Activated CD4-positive, alpha-beta memory T cell treated with anti-CD3 and anti-CD28 coated beads, Interleukin-2, amount 10 ng/mL, durations not matched to agents 7 days and 5 days (primary cell): Measurements from ENCODE around the gene CASP8AP2. TPM values are rescaled to one million over a fixed set of nuclear protein-coding genes. Genes with fewer than 3 reads are reported as not detected.
"Not testable (repeated sequence)": the region's sequence is repeated elsewhere in the genome, so short reads cannot be mapped to it uniquely, and the experiment has no call there.

Experiments used
- CTCF ChIA-PET: fragments of 350-600 bp; sonication (Branson Sonifier 250); formaldehyde crosslinking; loops from one replicate; lab custom pipeline; 2021; ENCODE audit warnings: antibody characterized with exemption, inconsistent platforms; lab: Charles Lee
- POLR2A ChIA-PET: fragments of 350-600 bp; sonication (Branson Sonifier 250); formaldehyde crosslinking; loops from one replicate; lab custom pipeline; 2021; ENCODE audit warnings: antibody characterized with exemption; lab: Charles Lee
- DNase-seq: peaks from one replicate; pipeline ENCODE4 v3.0.0-alpha.2; 2020
- H3K27ac Mint-ChIP-seq: one replicate; pipeline ENCODE4 v1.8.0; 2021; ENCODE audit warnings: mild to moderate bottlenecking, mixed read lengths
- H3K27me3 Mint-ChIP-seq: one replicate; pipeline ENCODE4 v1.8.0; 2021; ENCODE audit warnings: mixed read lengths
- H3K36me3 Mint-ChIP-seq: one replicate; pipeline ENCODE4 v1.8.0; 2021; ENCODE audit warnings: low read depth, mixed read lengths
- H3K4me1 Mint-ChIP-seq: one replicate; pipeline ENCODE4 v1.8.0; 2021; ENCODE audit warnings: mixed read lengths
- H3K4me3 Mint-ChIP-seq: one replicate; pipeline ENCODE4 v1.8.0; 2021; ENCODE audit warnings: mild to moderate bottlenecking, mixed read lengths
- H3K9me3 Mint-ChIP-seq: one replicate; pipeline ENCODE4 v1.8.0; 2021; ENCODE audit warnings: mixed read lengths
- total RNA-seq, 2 experiments: library from RNA; stranded (reverse); gene quantifications; one replicate each; pipeline ENCODE4 v1.2.3, GENCODE V29; 2021

Gene CASP8AP2
- total RNA-seq, 2 experiments from 2014 or later, result 37.5 to 39.0 TPM

DNA sequence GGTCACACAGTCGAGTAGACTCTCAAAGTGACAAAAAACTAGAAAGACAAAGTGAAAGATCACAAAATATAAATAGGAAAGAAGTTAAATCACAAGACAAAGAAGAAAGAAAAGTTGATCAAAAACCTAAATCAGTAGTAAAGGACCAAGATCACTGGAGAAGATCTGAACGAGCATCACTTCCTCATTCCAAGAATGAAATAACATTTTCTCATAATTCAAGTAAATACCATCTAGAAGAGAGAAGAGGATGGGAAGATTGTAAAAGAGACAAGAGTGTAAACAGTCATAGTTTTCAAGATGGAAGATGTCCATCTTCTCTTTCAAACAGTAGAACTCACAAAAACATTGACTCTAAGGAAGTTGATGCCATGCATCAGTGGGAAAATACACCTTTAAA, 33.0 kb downstream of the CASP8AP2 start:
- no peaks in the 10 kb centered on the region for H3K27me3 Mint-ChIP-seq
- peaks cover 76% of the 10 kb centered on the region for H3K36me3 Mint-ChIP-seq
- peaks cover 41% of the 10 kb centered on the region for H3K4me1 Mint-ChIP-seq
- ChIA-PET POLR2A (interaction anchor here (3.8 kb wide), 1 partner anchor 33 kb away, joined by 17 read pairs; the partner anchor contains the start of gene CASP8AP2), CTCF (no interaction called here)
- peak overlapping the region; percentile 77 for H3K27ac Mint-ChIP-seq
- no peak for DNase-seq
- H3K4me3 Mint-ChIP-seq, result no peak overlapping the region
- H3K9me3 Mint-ChIP-seq, result peaks cover 2% of the 10 kb centered on the region

DNA sequence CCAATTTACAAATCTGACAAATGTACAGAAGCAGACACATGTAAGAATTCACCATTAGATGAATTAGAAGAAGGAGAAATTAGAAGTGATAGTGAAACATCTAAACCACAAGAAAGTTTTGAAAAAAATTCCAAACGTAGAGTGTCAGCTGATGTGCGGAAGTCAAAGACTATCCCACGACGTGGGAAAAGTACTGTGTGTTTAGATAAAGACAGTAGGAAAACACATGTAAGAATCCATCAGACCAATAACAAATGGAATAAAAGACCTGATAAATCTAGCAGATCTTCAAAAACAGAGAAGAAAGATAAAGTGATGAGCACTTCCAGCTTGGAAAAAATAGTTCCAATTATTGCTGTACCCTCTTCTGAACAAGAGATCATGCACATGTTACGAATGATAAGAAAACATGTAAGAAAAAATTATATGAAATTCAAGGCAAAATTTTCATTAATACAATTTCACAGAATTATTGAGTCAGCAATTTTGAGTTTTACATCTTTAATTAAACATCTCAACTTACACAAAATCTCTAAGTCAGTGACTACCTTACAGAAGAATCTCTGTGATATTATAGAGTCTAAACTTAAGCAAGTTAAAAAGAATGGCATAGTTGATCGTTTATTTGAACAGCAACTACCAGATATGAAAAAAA, 36.5 kb downstream of the CASP8AP2 start:
- POLR2A ChIA-PET, result interaction anchor here (1.0 kb wide), 1 partner anchor 18 kb away, joined by 3 read pairs; no protein-coding TSS in a partner anchor
- CTCF ChIA-PET, result interaction anchor here (1.0 kb wide), 1 partner anchor 14 kb away, joined by 4 read pairs; no protein-coding TSS in a partner anchor
- DNase-seq, result no peak
- Mint-ChIP-seq H3K27me3 (no peaks in the 10 kb centered on the region), H3K4me3 (no peak overlapping the region), H3K4me1 (peaks cover 31% of the 10 kb centered on the region), H3K36me3 (peaks cover 83% of the 10 kb centered on the region), H3K27ac (no peak overlapping the region), H3K9me3 (peaks cover 2% of the 10 kb centered on the region)

- DNase-seq, result no peak
- Mint-ChIP-seq H3K4me1 (peaks cover 16% of the 10 kb centered on the region), H3K4me3 (no peak overlapping the region), H3K27me3 (no peaks in the 10 kb centered on the region), H3K9me3 (no peaks in the 10 kb centered on the region), H3K27ac (no peak overlapping the region), H3K36me3 (peaks cover 39% of the 10 kb centered on the region)
- ChIA-PET POLR2A (interaction anchor here (1.4 kb wide), 1 partner anchor 44 kb away, joined by 6 read pairs; the partner anchor contains the start of gene CASP8AP2), CTCF (interaction anchor here (0.6 to 1.1 kb wide), 2 partner anchors 14 to 67 kb away, joined by 3 to 4 read pairs; no protein-coding TSS in a partner anchor)
Observed at GRCh38 chr6:89873721-89874120, 44.0 kb downstream of the CASP8AP2 start.

- no peak for DNase-seq
- Mint-ChIP-seq H3K9me3 (no peaks in the 10 kb centered on the region), H3K27ac (no peak overlapping the region), H3K4me1 (peaks cover 16% of the 10 kb centered on the region), H3K27me3 (no peaks in the 10 kb centered on the region), H3K36me3 (peaks cover 33% of the 10 kb centered on the region), H3K4me3 (no peak overlapping the region)
- CTCF ChIA-PET, result interaction anchor here (1.1 kb wide), 1 partner anchor 66 kb away, joined by 4 read pairs; no protein-coding TSS in a partner anchor
- POLR2A ChIA-PET, result no interaction called here
Observed at GRCh38 chr6:89874438-89874837, 44.8 kb downstream of the CASP8AP2 start.

DNA sequence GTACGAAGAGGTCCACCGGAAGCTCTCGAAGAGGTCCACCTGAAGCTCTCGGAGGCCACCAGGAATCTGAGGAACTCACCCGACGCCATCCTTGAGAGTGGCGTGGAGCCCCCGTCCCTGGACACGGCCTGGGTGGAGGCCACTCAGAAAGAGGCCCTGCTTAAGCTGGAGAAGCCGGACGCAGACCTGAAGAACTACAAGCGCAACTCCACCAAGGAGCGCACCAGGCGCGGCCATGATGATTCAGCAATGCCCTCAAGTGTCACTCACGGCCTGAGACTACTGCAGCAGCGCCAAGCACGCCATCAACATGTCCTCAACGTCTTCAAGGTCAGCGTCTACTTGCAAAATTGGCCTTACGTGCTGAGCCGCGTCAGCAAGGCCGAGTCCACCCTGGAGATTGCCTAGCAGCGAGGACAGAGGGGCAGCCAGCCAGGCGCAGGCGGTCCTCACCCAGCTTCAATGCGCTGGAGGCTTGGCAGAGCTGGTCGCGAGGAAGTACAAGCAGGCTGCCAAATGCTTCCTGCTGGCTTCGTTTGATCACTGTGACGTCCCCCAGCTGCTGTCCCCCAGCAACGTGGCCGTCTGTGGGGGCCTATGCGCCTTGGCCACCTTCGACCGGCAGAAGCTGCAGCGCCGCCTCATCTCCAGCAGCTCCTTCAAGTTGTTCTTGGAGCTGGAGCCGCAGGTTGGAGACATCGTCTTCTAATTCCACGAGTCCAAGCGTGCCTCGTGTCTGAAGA, 56.9 kb downstream of the CASP8AP2 start:
- Mint-ChIP-seq H3K36me3 (no peaks in the 10 kb centered on the region), H3K27ac (no peak overlapping the region), H3K9me3 (no peaks in the 10 kb centered on the region), H3K27me3 (peaks cover 8% of the 10 kb centered on the region), H3K4me1 (peaks cover 28% of the 10 kb centered on the region), H3K4me3 (no peak overlapping the region)
- ChIA-PET CTCF (interaction anchor here (1.5 kb wide), 1 partner anchor 54 kb away, joined by 6 read pairs; no protein-coding TSS in a partner anchor), POLR2A (interaction anchor here (0.8 to 1.8 kb wide), 2 partner anchors 57 kb away, joined by 3 to 6 read pairs; partner anchors contain the start of gene CASP8AP2)
- DNase-seq, result no peak

GRCh38 chr6:89887452-89888137, 57.9 kb downstream of the CASP8AP2 start:
- ChIA-PET CTCF (interaction anchor here (1.5 kb wide), 1 partner anchor 53 kb away, joined by 6 read pairs; no protein-coding TSS in a partner anchor), POLR2A (interaction anchor here (1.8 kb wide), 1 partner anchor 58 kb away, joined by 6 read pairs; the partner anchor contains the start of gene CASP8AP2)
- no peak for DNase-seq
- Mint-ChIP-seq H3K4me1 (peaks cover 29% of the 10 kb centered on the region), H3K27me3 (peaks cover 10% of the 10 kb centered on the region), H3K27ac (no peak overlapping the region), H3K4me3 (no peak overlapping the region), H3K36me3 (no peaks in the 10 kb centered on the region), H3K9me3 (no peaks in the 10 kb centered on the region)

DNA sequence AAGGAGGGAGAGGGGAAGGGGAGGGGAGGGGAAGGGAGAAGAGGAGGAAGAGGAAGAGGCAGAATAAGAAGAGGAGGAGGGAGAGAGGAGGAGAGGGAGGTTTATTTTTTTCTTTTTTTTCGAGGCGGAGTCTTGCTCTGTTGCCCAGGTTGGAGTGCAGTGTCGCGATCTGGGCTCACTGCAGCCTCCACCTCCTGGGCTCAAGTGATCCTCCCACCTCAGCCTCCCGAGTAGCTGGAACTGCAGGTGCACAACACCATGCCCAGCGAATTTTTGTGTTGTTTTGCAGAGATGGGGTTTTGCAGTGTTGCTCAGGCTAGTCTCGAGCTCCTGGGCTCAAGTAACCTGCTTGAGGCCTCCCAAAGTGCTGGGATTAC, 58.4 kb downstream of the CASP8AP2 start:
- ChIA-PET POLR2A (interaction anchor here (0.6 to 1.8 kb wide), 2 partner anchors 59 to 270 kb away, joined by 3 to 6 read pairs; partner anchors contain the start of gene CASP8AP2), CTCF (interaction anchor here (1.5 kb wide), 1 partner anchor 52 kb away, joined by 6 read pairs; no protein-coding TSS in a partner anchor)

DNA sequence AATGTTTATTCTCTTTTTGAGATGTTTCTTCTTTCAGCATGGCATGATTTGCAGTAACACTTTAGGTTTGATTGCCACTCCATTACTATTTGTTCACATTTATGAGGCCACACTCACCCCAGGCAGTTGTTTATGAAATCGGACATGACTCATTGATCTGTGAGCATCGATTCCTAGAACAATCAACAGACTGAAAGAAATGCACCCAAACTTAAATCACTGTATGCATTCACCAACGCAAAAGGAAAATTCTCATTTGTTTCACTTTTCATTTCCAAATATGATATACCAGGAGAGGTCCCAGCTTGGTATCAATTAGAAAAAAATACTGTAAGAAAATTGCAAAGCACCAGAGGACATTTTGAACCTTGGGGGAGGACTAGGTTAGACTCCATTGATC, 59.2 kb downstream of the CASP8AP2 start:
- ChIA-PET CTCF (interaction anchor here (0.6 kb wide), 1 partner anchor 218 kb away, joined by 3 read pairs; no protein-coding TSS in a partner anchor), POLR2A (interaction anchor here (1.8 kb wide), 1 partner anchor 60 kb away, joined by 6 read pairs; the partner anchor contains the start of gene CASP8AP2)
- Mint-ChIP-seq H3K4me3 (peak overlapping the region; percentile 38), H3K36me3 (no peaks in the 10 kb centered on the region), H3K27ac (peak overlapping the region; percentile 70), H3K9me3 (no peaks in the 10 kb centered on the region), H3K4me1 (peaks cover 29% of the 10 kb centered on the region), H3K27me3 (peaks cover 19% of the 10 kb centered on the region)
- DNase-seq, result no peak

More for the DNA sequence above, 58.4 kb downstream of the CASP8AP2 start:
- no peak for DNase-seq
- Mint-ChIP-seq H3K27ac (no peak overlapping the region), H3K4me1 (peaks cover 29% of the 10 kb centered on the region), H3K4me3 (no peak overlapping the region), H3K27me3 (peaks cover 12% of the 10 kb centered on the region), H3K9me3 (no peaks in the 10 kb centered on the region), H3K36me3 (no peaks in the 10 kb centered on the region)

DNA sequence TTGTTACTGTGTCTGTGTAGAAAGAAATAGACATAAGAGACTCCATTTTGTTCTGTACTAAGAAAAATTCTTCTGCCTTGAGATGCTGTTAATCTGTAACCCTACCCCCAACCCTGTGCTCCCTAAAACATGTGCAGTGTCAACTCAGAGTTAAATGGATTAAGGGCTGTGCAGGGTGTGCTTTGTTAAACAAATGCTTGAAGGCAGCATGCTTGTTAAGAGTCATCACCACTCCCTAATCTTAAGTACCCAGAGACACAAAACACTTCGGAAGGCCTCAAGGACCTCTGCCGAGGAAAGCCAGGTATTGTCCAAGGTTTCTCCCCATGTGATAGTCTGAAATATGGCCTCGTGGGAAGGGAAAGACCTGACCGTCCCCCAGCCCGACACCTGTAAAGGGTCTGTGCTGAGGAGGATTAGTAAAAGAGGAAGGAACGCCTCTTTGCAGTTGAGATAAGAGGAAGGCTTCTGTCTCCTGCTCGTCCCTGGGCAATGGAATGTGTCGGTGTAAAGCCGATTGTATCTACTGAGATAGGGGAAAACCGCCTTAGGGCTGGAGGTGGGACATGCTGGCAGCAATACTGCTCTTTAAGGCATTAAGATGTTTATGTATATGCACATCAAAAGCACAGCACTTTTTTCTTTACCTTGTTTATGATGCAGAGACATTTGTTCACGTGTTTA, 61.3 kb downstream of the CASP8AP2 start:
- H3K36me3 Mint-ChIP-seq, CTCF ChIA-PET, H3K27ac Mint-ChIP-seq, H3K9me3 Mint-ChIP-seq, DNase-seq, POLR2A ChIA-PET: not testable (repeated sequence)
- H3K27me3 Mint-ChIP-seq, result peaks cover 24% of the 10 kb centered on the region
- H3K4me1 Mint-ChIP-seq, result peaks cover 28% of the 10 kb centered on the region
- peak overlapping the region; percentile 12 for H3K4me3 Mint-ChIP-seq

DNA sequence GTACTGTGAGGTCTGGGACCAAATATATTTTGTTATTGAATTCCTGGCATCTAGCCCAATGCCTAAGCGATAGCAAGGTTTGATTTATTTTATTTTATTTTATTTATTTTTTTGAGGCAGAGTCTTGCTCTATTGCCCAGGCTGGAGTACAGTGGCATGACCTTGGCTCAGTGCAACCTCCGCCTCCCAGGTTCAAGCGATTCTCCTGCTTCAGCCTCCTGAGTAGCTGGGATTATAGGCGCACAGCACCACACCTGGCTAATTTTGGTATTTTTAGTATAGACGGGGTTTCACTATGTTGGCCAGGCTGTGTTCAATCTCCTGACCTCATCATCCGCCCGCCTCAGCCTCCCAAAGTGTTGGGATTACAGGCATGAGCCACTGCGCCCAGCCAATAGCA, 62.9 kb downstream of the CASP8AP2 start:
- POLR2A ChIA-PET, DNase-seq, H3K36me3 Mint-ChIP-seq, H3K9me3 Mint-ChIP-seq, H3K4me3 Mint-ChIP-seq, H3K27ac Mint-ChIP-seq: not testable (repeated sequence)
- H3K4me1 Mint-ChIP-seq, result peaks cover 28% of the 10 kb centered on the region
- peaks cover 32% of the 10 kb centered on the region for H3K27me3 Mint-ChIP-seq
- CTCF ChIA-PET, result interaction anchor here (0.6 to 1.1 kb wide), 2 partner anchors 19 to 82 kb away, joined by 3 to 6 read pairs; no protein-coding TSS in a partner anchor

DNA sequence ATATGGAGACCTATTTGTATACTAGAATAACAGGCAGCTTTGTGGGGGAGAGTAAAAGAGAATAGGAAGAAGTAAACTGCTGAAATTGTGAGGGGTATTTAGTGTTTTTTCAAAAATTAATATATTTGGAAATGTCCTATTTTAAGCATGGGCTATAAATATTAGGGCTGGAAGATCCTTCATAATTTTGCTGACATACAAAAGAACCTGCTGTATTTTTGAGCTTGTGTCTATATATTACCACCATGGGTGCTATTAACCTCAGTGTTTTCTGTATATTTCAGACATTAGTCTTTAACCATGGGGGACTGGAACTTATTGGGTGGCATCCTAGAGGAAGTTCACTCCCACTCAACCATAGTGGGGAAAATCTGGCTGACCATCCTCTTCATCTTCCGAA, 64.5 kb downstream of the CASP8AP2 start, which contains the start of gene GJA10:
TSS of gene GJA10 (plus strand) at position 301 of the 400 bp plus-strand sequence. CDS start at position 301, 0 bp downstream.
- POLR2A ChIA-PET, result no interaction called here
- DNase-seq, result no peak
- H3K27ac Mint-ChIP-seq, result no peak within 1 kb of the TSS

More for the DNA sequence above, 64.5 kb downstream of the CASP8AP2 start, which contains the start of gene GJA10:
- H3K9me3 Mint-ChIP-seq, result no peaks in the 10 kb centered on the region
- no peak within 1 kb of the TSS for H3K4me3 Mint-ChIP-seq
- CTCF ChIA-PET, result no interaction called here
- peaks cover 4% of the 10 kb centered on the region for H3K36me3 Mint-ChIP-seq
- peaks cover 34% of the 10 kb centered on the region for H3K27me3 Mint-ChIP-seq
- peaks cover 16% of the 10 kb centered on the region for H3K4me1 Mint-ChIP-seq
